Spleen (tissue), 7 donors: ENCODE results near the gene PIK3C3.

Experiments
- POLR2A ChIP-seq, 3 donors: fragments of 450-650 bp; IDR thresholded peaks; one replicate each; pipeline ENCODE4 v1.5.1; 2017; ENCODE audit warnings: antibody characterized with exemption in 3 of 3, mild to moderate bottlenecking in 1 of 3
- POLR2AphosphoS5 ChIP-seq, 3 donors: sonication (generic); formaldehyde crosslinking; IDR thresholded peaks; one replicate each; pipeline ENCODE4 v1.5.1; 2017; ENCODE audit warnings: antibody characterized with exemption in 3 of 3
- TF ChIP-seq, protein P1 (sequence below), 11 experiments: fragments of 200-600 bp in 7 of 11; fragments of 450-650 bp in 4 of 11; sonication (generic) in 4 of 11; IDR thresholded peaks in 8 of 11; conservative IDR thresholded peaks in 3 of 11; 1 replicate in 7 of 11; 2 replicates in 4 of 11; pipeline versions ENCODE4 v1.4.0 to v1.8.0; 2016 to 2021; ENCODE audit warnings: antibody characterized with exemption in 11 of 11, inconsistent platforms in 4 of 11, mild to moderate bottlenecking in 1 of 11
- donor health status: DM: no; HTN: no; CAD: no; lungs with moderate emphysema.
- donor health status: DM: no; HTN: no; CAD: no.
- donor health status: DM: no; HTN: no; CAD: no.

DNA sequence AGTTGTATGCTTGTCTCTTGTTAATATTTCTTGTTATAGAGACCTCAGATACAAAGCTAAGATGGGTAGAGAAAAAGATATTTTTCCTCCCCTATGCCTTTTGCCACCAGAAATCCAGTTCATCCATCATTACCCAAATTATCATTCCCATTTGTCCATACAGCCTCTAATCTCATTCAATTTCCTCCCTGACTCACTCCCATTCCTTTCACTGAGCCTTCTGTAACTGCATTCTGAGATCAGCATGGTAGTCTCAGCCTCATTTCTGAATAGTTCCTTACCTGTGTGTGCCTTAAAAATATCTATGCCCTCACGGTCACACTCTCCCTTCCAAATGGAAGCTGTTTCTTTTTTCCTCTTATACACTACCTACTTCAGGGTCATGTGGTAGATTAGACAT lies 15.7 kb upstream of the PIK3C3 start:
- TF ChIP-seq, protein P1, sequence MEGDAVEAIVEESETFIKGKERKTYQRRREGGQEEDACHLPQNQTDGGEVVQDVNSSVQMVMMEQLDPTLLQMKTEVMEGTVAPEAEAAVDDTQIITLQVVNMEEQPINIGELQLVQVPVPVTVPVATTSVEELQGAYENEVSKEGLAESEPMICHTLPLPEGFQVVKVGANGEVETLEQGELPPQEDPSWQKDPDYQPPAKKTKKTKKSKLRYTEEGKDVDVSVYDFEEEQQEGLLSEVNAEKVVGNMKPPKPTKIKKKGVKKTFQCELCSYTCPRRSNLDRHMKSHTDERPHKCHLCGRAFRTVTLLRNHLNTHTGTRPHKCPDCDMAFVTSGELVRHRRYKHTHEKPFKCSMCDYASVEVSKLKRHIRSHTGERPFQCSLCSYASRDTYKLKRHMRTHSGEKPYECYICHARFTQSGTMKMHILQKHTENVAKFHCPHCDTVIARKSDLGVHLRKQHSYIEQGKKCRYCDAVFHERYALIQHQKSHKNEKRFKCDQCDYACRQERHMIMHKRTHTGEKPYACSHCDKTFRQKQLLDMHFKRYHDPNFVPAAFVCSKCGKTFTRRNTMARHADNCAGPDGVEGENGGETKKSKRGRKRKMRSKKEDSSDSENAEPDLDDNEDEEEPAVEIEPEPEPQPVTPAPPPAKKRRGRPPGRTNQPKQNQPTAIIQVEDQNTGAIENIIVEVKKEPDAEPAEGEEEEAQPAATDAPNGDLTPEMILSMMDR (IDR thresholded peaks at IDR 0.05 in 8 of 11, conservative IDR thresholded peaks at IDR 0.05 in 3 of 11): no peak
- TF ChIP-seq POLR2A (IDR thresholded peaks at IDR 0.05) (no peak), POLR2AphosphoS5 (IDR thresholded peaks at IDR 0.05) (no peak)
